Neural cell (in vitro differentiated cells): Measurements from ENCODE around the gene COL13A1. TPM values are rescaled to one million over a fixed set of nuclear protein-coding genes. Genes with fewer than 3 reads are reported as not detected.

Source experiments
- H2AFZ ChIP-seq: fragments of 200-600, 300-800 bp; sonication (generic), shearing (Covaris generic); 2 replicates; pipeline ENCODE4 v1.6.0; 2014; ENCODE audit warnings: low read depth, mild to moderate bottlenecking, antibody characterized with exemption, low read length, moderate library complexity
- H3F3A ChIP-seq: fragments of 200-600 bp; shearing (Covaris generic); 2 replicates; pipeline ENCODE4 v1.6.1; 2016; ENCODE audit warnings: mild to moderate bottlenecking, moderate library complexity, mixed read lengths, antibody characterized with exemption, low read length; ENCODE audit not compliant: insufficient read depth, poor library complexity, severe bottlenecking
- H3K27ac ChIP-seq: fragments of 200-600, 300-800 bp; sonication (generic), shearing (Covaris generic); 2 replicates; pipeline ENCODE4 v1.5.1; 2014; ENCODE audit warnings: mild to moderate bottlenecking, low read length, moderate library complexity
- H3K27me3 ChIP-seq: fragments of 300-800, 200-600 bp; sonication (generic), shearing (Covaris generic); 2 replicates; pipeline ENCODE4 v1.6.0; 2014; ENCODE audit warnings: mild to moderate bottlenecking, low read depth, low read length, moderate library complexity; ENCODE audit not compliant: insufficient read depth
- H3K36me3 ChIP-seq: fragments of 300-800, 200-600 bp; sonication (generic), shearing (Covaris generic); 2 replicates; pipeline ENCODE4 v1.5.1; 2014; ENCODE audit warnings: mild to moderate bottlenecking, antibody characterized with exemption, low read length, moderate library complexity; ENCODE audit not compliant: insufficient read depth
- H3K4me2 ChIP-seq: fragments of 300-800, 200-600 bp; sonication (generic), shearing (Covaris generic); 2 replicates; pipeline ENCODE4 v1.6.0; 2014; ENCODE audit warnings: mild to moderate bottlenecking, low read length
- H3K4me3 ChIP-seq: fragments of 300-800, 200-600 bp; sonication (generic), shearing (Covaris generic); 2 replicates; pipeline ENCODE4 v1.5.1; 2014; ENCODE audit warnings: mild to moderate bottlenecking, low read length, moderate library complexity
- H3K79me2 ChIP-seq: fragments of 200-600 bp; shearing (Covaris generic); replicated peaks from 2 replicates; pipeline ENCODE4 v1.6.0; 2014; ENCODE audit warnings: mild to moderate bottlenecking, low read length, moderate library complexity; ENCODE audit not compliant: insufficient read depth
- H3K9ac ChIP-seq: fragments of 300-800, 200-600 bp; sonication (generic), shearing (Covaris generic); 2 replicates; pipeline ENCODE4 v1.6.1; 2016; ENCODE audit warnings: mild to moderate bottlenecking, low read length, mixed read lengths
- H3K9me2 ChIP-seq: fragments of 200-600 bp; shearing (Covaris generic); 2 replicates; pipeline ENCODE4 v1.6.1; 2016; ENCODE audit warnings: mild to moderate bottlenecking, low read length, mixed read lengths; ENCODE audit not compliant: insufficient read depth
- H3K9me3 ChIP-seq: fragments of 200-600, 300-800 bp; sonication (generic), shearing (Covaris generic); 2 replicates; pipeline ENCODE4 v1.6.1; 2016; ENCODE audit warnings: mild to moderate bottlenecking, mixed run types, low read length, moderate library complexity, mixed read lengths
- H4K20me1 ChIP-seq: fragments of 200-600 bp; shearing (Covaris generic); 2 replicates; pipeline ENCODE4 v1.6.1; 2016; ENCODE audit warnings: mild to moderate bottlenecking, mixed run types; ENCODE audit not compliant: insufficient read depth
- CTCF ChIP-seq: fragments of 450-650 bp; IDR thresholded peaks from 2 replicates; pipeline ENCODE4 v1.5.1; 2014; ENCODE audit warnings: antibody characterized with exemption, mild to moderate bottlenecking, moderate library complexity; ENCODE audit not compliant: poor library complexity, severe bottlenecking
- EP300 ChIP-seq: fragments of 450-650 bp; conservative IDR thresholded peaks from 2 replicates; pipeline ENCODE4 v1.6.1; 2014; ENCODE audit warnings: antibody characterized with exemption, mild to moderate bottlenecking, moderate library complexity; ENCODE audit not compliant: poor library complexity, severe bottlenecking
- EZH2 ChIP-seq: fragments of 200-600, 300-800 bp; shearing (Covaris generic), sonication (generic); IDR thresholded peaks from 2 replicates; pipeline ENCODE4 v1.6.1; 2014; ENCODE audit warnings: antibody characterized with exemption, low read length, borderline replicate concordance, mild to moderate bottlenecking; ENCODE audit not compliant: insufficient read depth, poor library complexity, severe bottlenecking
- MXI1 ChIP-seq: fragments of 450-650 bp; conservative IDR thresholded peaks from 2 replicates; pipeline ENCODE4 v1.6.1; 2014; ENCODE audit warnings: antibody characterized with exemption, mild to moderate bottlenecking; ENCODE audit not compliant: poor library complexity, severe bottlenecking
- POLR2AphosphoS5 ChIP-seq: IDR thresholded peaks from 2 replicates; pipeline ENCODE4 v1.6.1; 2012
- REST ChIP-seq: IDR thresholded peaks from 2 replicates; pipeline ENCODE4 v1.6.1; 2012; ENCODE audit warnings: borderline replicate concordance
- SMC3 ChIP-seq: fragments of 450-650 bp; conservative IDR thresholded peaks from 2 replicates; pipeline ENCODE4 v1.6.1; 2014; ENCODE audit warnings: antibody characterized with exemption, mild to moderate bottlenecking, moderate library complexity; ENCODE audit not compliant: poor library complexity
- TAF1 ChIP-seq: IDR thresholded peaks from 2 replicates; pipeline ENCODE4 v1.6.1; 2012; ENCODE audit warnings: low read depth
- polyA plus RNA-seq: library from polyadenylated mRNA; depleted of rRNA; stranded (reverse); fragments of >200 nt; gene quantifications from 2 replicates; pipeline ENCODE4 v1.2.3, GENCODE V29; 2014

Gene COL13A1
- polyA plus RNA-seq, 1 donor from 2014 or later, result 4.7 TPM

DNA sequence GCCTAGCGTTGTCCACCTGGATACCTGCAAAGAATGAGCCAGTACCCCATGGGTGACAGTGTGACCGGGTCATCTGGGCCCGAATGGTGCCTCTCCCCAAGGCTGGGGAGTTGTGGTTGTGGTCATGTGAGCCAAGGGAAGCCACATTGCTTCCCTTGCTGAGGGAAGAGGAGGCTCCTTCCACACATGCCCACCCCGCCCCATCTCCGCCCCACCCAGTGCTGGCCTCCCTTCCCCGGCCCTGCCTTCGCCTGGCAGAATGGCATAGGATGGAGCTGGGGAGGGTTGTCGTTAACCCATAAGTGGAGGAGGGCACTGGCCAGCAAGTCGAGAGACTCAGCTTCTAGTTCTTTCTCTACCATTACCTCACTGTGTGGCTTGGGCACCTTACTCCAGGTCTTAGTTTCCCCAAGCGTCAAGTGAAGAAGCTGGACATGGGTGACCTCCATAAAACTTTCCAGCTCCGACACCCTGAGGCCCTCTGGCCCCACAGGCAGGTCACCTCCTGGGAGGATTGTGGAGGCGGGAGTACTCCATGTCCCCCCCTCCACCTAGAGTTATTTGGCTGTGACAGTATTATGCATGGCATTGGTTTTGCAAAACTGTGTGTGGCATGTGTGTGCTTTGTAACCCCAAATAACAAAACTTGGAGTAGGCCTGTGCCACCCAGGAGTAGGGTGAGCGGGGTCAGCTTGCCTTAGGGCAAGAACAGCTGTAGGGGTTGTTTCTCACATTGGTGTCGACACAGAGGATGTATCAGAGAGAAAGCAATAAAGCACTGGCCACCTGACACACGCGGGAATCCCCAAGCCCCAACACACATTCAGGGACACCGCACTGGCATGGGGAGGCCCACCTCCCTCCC is 160.4 kb downstream of the COL13A1 start:
- H3K9me2 ChIP-seq, result no peaks in the 10 kb centered on the region
- H3K4me2 ChIP-seq, result no peak overlapping the region
- no peaks in the 10 kb centered on the region for H3K27me3 ChIP-seq
- no peak overlapping the region for H3K9ac ChIP-seq
- no peaks in the 10 kb centered on the region for H4K20me1 ChIP-seq
- H3K79me2 ChIP-seq, result no peaks in the 10 kb centered on the region
- no peak overlapping the region for H3K4me3 ChIP-seq
- H3K36me3 ChIP-seq, result no peaks in the 10 kb centered on the region
- H3K27ac ChIP-seq, result no peak overlapping the region
- no peak overlapping the region for H2AFZ ChIP-seq
- H3F3A ChIP-seq, result no peaks in the 10 kb centered on the region
- TF ChIP-seq SMC3 (no peak), EP300 (no peak), TAF1 (no peak), POLR2AphosphoS5 (no peak), REST (no peak), MXI1 (no peak)
- no peaks in the 10 kb centered on the region for H3K9me3 ChIP-seq

GRCh38 chr10:69962746-69963135 is 161.0 kb downstream of the COL13A1 start:
- Histone ChIP-seq H3K9ac (no peak overlapping the region), H3K79me2 (no peaks in the 10 kb centered on the region), H3K27me3 (no peaks in the 10 kb centered on the region), H4K20me1 (no peaks in the 10 kb centered on the region), H3K4me3 (no peak overlapping the region), H3F3A (no peaks in the 10 kb centered on the region), H3K36me3 (no peaks in the 10 kb centered on the region), H3K9me2 (no peaks in the 10 kb centered on the region), H3K9me3 (no peaks in the 10 kb centered on the region), H2AFZ (no peak overlapping the region), H3K4me2 (no peak overlapping the region), H3K27ac (no peak overlapping the region)
- TF ChIP-seq CTCF (no peak), REST (no peak), POLR2AphosphoS5 (no peak), EP300 (no peak), EZH2 (no peak)
